CD4-positive, alpha-beta T cell treated with Interleukin-17A for 1 hour (primary cell): ENCODE measurements around the gene AKNA.

Experiments used
- DNase-seq: peaks from one replicate; pipeline ENCODE4 v3.0.0-alpha.2; 2020

The AKNA gene

GRCh38 chr9:114300153-114300845 is 87.5 kb downstream of the AKNA start:
- DNase-seq = no peak

- no peak for DNase-seq
These were observed 88.3 kb downstream of the AKNA start for GRCh38 chr9:114299286-114300152.

- DNase-seq = no peak
These were observed 91.4 kb downstream of the AKNA start for GRCh38 chr9:114296338-114296737.

- no peak for DNase-seq
These were observed 93.1 kb downstream of the AKNA start for GRCh38 chr9:114294664-114295063.

GRCh38 chr9:114291886-114292590 is 95.7 kb downstream of the AKNA start:
- DNase-seq = no peak

- peak; percentile 60 for DNase-seq
These were observed 96.7 kb downstream of the AKNA start for GRCh38 chr9:114291064-114291474.

- DNase-seq = no peak
These were observed 97.2 kb downstream of the AKNA start for GRCh38 chr9:114290561-114290986.

- DNase-seq = no peak
These were observed 98.0 kb downstream of the AKNA start for GRCh38 chr9:114289571-114290481.

- no peak for DNase-seq
These were observed 98.7 kb downstream of the AKNA start for GRCh38 chr9:114289106-114289505.

GRCh38 chr9:114288193-114289091 is 99.3 kb downstream of the AKNA start:
- DNase-seq = no peak

- DNase-seq = no peak
These were observed 100.0 kb downstream of the AKNA start for GRCh38 chr9:114287763-114288192.

- DNase-seq = no peak
These were observed 100.6 kb downstream of the AKNA start for GRCh38 chr9:114287001-114287762.

- no peak for DNase-seq
These were observed 101.6 kb downstream of the AKNA start for GRCh38 chr9:114286146-114286679.

- no peak for DNase-seq
These were observed 102.5 kb downstream of the AKNA start for GRCh38 chr9:114285166-114285867.

GRCh38 chr9:114284316-114285060 is 103.3 kb downstream of the AKNA start:
- DNase-seq = no peak
